Uterus (tissue), 2 donors: ENCODE data around the gene CIAO2B.

ENCODE experiments used
- POLR2A ChIP-seq, 2 donors: fragments of 450-650 bp; IDR thresholded peaks; one replicate each; pipeline ENCODE4 v1.6.1; 2016; ENCODE audit warnings: antibody characterized with exemption in 2 of 2, mild to moderate bottlenecking in 1 of 2, moderate library complexity in 1 of 2
- TF ChIP-seq, protein P1 (sequence below), 4 experiments: fragments of 200-600 bp in 2 of 4; fragments of 450-650 bp in 2 of 4; sonication (generic) in 2 of 4; IDR thresholded peaks; one replicate each; pipeline ENCODE4 v1.5.1; 2016 to 2019; ENCODE audit warnings: antibody characterized with exemption in 4 of 4, mild to moderate bottlenecking in 2 of 4, moderate library complexity in 1 of 4

DNA sequence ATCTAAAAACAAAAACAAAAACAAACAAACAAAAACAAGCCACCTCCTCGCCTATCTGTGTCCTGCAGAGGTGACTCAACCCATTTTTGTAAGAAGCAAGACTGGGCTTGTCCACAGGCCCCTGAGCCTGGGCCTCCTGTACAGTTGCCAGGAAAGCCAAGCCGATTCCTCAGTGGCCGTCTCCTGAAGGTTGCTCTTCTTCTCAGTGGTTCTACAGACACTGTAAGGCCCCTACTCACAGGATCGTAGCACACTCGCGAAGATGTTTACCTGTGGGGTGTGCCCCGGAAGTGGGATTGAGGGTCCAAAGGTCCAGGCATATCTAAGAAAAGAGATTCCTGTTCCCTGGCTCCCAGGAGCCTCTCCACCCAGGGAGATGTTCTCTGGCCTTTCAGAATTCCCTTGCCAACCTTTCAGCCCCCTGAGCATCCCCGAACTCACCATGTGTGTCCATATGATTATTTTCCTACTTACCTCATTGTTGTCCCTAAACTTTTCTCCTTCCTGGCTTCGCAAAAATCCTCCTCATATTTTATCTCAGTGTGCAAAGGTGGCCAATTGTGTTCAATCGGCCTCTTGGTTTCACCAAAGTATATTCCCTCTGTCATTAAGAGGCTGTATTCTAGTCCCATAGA is 19.4 kb upstream of the CIAO2B start:
- TF ChIP-seq POLR2A (IDR thresholded peaks at IDR 0.05) = no peak
- TF ChIP-seq, protein P1, sequence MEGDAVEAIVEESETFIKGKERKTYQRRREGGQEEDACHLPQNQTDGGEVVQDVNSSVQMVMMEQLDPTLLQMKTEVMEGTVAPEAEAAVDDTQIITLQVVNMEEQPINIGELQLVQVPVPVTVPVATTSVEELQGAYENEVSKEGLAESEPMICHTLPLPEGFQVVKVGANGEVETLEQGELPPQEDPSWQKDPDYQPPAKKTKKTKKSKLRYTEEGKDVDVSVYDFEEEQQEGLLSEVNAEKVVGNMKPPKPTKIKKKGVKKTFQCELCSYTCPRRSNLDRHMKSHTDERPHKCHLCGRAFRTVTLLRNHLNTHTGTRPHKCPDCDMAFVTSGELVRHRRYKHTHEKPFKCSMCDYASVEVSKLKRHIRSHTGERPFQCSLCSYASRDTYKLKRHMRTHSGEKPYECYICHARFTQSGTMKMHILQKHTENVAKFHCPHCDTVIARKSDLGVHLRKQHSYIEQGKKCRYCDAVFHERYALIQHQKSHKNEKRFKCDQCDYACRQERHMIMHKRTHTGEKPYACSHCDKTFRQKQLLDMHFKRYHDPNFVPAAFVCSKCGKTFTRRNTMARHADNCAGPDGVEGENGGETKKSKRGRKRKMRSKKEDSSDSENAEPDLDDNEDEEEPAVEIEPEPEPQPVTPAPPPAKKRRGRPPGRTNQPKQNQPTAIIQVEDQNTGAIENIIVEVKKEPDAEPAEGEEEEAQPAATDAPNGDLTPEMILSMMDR (IDR thresholded peaks at IDR 0.05) = no peak
